Esophagus squamous epithelium (tissue), 5 donors: Measurements from ENCODE around the gene MLLT1. TPM values are rescaled to one million over a fixed set of nuclear protein-coding genes. Genes with fewer than 3 reads are reported as not detected.

ENCODE experiments used
- DNase-seq: peaks from one replicate; lab custom pipeline; 2025; lab: John Stamatoyannopoulos, UW
- H3K27ac ChIP-seq, 4 donors: fragments of 200-600 bp; sonication (generic); one replicate each; pipeline ENCODE4 v1.5.1; 2016 to 2019; ENCODE audit warnings: mild to moderate bottlenecking in 1 of 4
- H3K27me3 ChIP-seq, 4 donors: fragments of 200-600 bp; sonication (generic); 1 replicate in 3 of 4; 2 replicates in 1 of 4; pipeline versions ENCODE4 v1.5.1 to v1.6.0; 2017 to 2021; ENCODE audit warnings: antibody characterized with exemption in 1 of 4
- H3K36me3 ChIP-seq, 3 donors: fragments of 200-600 bp; sonication (generic); one replicate each; pipeline ENCODE4 v1.5.1; 2016 to 2019
- H3K4me1 ChIP-seq, 3 donors: fragments of 200-600 bp; sonication (generic); one replicate each; pipeline ENCODE4 v1.5.1; 2017 to 2019
- H3K4me3 ChIP-seq, 4 donors: fragments of 200-600 bp; sonication (generic); 1 replicate in 3 of 4; 2 replicates in 1 of 4; pipeline ENCODE4 v1.5.1; 2016 to 2019; ENCODE audit warnings: mild to moderate bottlenecking in 2 of 4, moderate library complexity in 1 of 4
- H3K9me3 ChIP-seq, 3 donors: fragments of 200-600 bp; sonication (generic); one replicate each; pipeline ENCODE4 v1.5.1; 2016 to 2019
- CTCF ChIP-seq, 6 experiments: fragments of 450-650 bp in 4 of 6; fragments of 200-600 bp in 2 of 6; sonication (generic) in 2 of 6; IDR thresholded peaks; one replicate each; pipeline ENCODE4 v1.5.1; 2016 to 2019; ENCODE audit warnings: antibody characterized with exemption in 6 of 6, mild to moderate bottlenecking in 4 of 6, moderate library complexity in 4 of 6
- POLR2A ChIP-seq, 4 donors: fragments of 450-650 bp; IDR thresholded peaks; one replicate each; pipeline ENCODE4 v1.6.1; 2017; ENCODE audit warnings: antibody characterized with exemption in 4 of 4, mild to moderate bottlenecking in 4 of 4, moderate library complexity in 3 of 4
- WGBS, 2 donors: methylation state at CpG; one replicate each; pipeline ENCODE4 v1.1.5; 2018; 5-methylcytosine and 5-hydroxymethylcytosine counted together
- intact Hi-C: fragments of 100-400 bp; cut with DNase I; formaldehyde crosslinking; loops from one replicate; pipeline ENCODE4 v1.15.0; 2022
- total RNA-seq, 4 donors: library from RNA; depleted of rRNA; stranded (reverse); fragments of >200 nt; gene quantifications; one replicate each; pipeline ENCODE4 v1.1.0, GENCODE V29; 2016
- donor health status: DM: yes; HTN: yes; CAD: no.

The MLLT1 gene
- total RNA-seq, 4 donors from 2014 or later: 10.3 to 20.1 (median 12.7) TPM

GRCh38 chr19:6212403-6213265 lies 67.1 kb downstream of the MLLT1 start:
- no peak for DNase-seq
- Histone ChIP-seq H3K36me3 (peaks cover 4 to 64% (median 11%) of the 10 kb centered on the region in 3 donors), H3K27me3 (no peaks in the 10 kb centered on the region), H3K27ac (no peak overlapping the region), H3K9me3 (no peaks in the 10 kb centered on the region), H3K4me3 (no peak overlapping the region), H3K4me1 (peaks cover 0 to 12% (median 0%) of the 10 kb centered on the region in 3 donors)
- intact Hi-C loops: no loop called here
- TF ChIP-seq CTCF (IDR thresholded peaks at IDR 0.05) (no peak), POLR2A (IDR thresholded peaks at IDR 0.05) (no peak)
- 94 to 98% methylated on average over 11 to 19 of the region's 53 CpGs for WGBS, 2 donors

- intact Hi-C loops: no loop called here
- TF ChIP-seq CTCF (IDR thresholded peaks at IDR 0.05) (no peak), POLR2A (IDR thresholded peaks at IDR 0.05) (no peak)
- H3K27me3 ChIP-seq: no peaks in the 10 kb centered on the region
- peaks cover 0 to 4% (median 0%) of the 10 kb centered on the region in 3 donors for H3K4me1 ChIP-seq
- H3K9me3 ChIP-seq: no peaks in the 10 kb centered on the region
- no peak overlapping the region for H3K27ac ChIP-seq
- no peak for DNase-seq
- H3K4me3 ChIP-seq: no peak overlapping the region
- peaks cover 4 to 58% (median 11%) of the 10 kb centered on the region in 3 donors for H3K36me3 ChIP-seq
- WGBS, 2 donors: 77 to 85% methylated on average over 13 to 34 of the region's 43 CpGs
These were observed 68.0 kb downstream of the MLLT1 start for GRCh38 chr19:6211632-6212402.

- Histone ChIP-seq H3K4me3 (no peak overlapping the region), H3K27ac (peak overlapping the region in 2 of 4 donors; percentile 42), H3K27me3 (no peaks in the 10 kb centered on the region), H3K36me3 (peaks cover 4 to 51% (median 11%) of the 10 kb centered on the region in 3 donors), H3K4me1 (no peaks in the 10 kb centered on the region), H3K9me3 (no peaks in the 10 kb centered on the region)
- DNase-seq: no peak
- WGBS, 2 donors: 86% methylated on average over 9 to 11 of the region's 32 CpGs
- no peak for TF ChIP-seq POLR2A (IDR thresholded peaks at IDR 0.05)
- intact Hi-C loops: no loop called here
These were observed 68.8 kb downstream of the MLLT1 start for GRCh38 chr19:6210721-6211600.

GRCh38 chr19:6210091-6210490 lies 69.7 kb downstream of the MLLT1 start:
- TF ChIP-seq CTCF (IDR thresholded peaks at IDR 0.05): no peak
- no peak for TF ChIP-seq POLR2A (IDR thresholded peaks at IDR 0.05)
- H3K36me3 ChIP-seq: peaks cover 4 to 42% (median 7%) of the 10 kb centered on the region in 3 donors
- H3K27me3 ChIP-seq: no peaks in the 10 kb centered on the region
- H3K27ac ChIP-seq: peak overlapping the region in 1 of 4 donors; percentile 42
- no peaks in the 10 kb centered on the region for H3K4me1 ChIP-seq
- no peak for DNase-seq
- H3K9me3 ChIP-seq: no peaks in the 10 kb centered on the region
- H3K4me3 ChIP-seq: no peak overlapping the region
- intact Hi-C loops: no loop called here
- 89 to 93% methylated on average over 7 of the region's 7 CpGs for WGBS, 2 donors

GRCh38 chr19:6209680-6210079 lies 70.1 kb downstream of the MLLT1 start:
- TF ChIP-seq POLR2A (IDR thresholded peaks at IDR 0.05) (no peak), CTCF (IDR thresholded peaks at IDR 0.05) (no peak)
- Histone ChIP-seq H3K27me3 (no peaks in the 10 kb centered on the region), H3K9me3 (no peaks in the 10 kb centered on the region), H3K4me3 (no peak overlapping the region), H3K4me1 (no peaks in the 10 kb centered on the region), H3K27ac (no peak overlapping the region), H3K36me3 (peaks cover 4 to 38% (median 7%) of the 10 kb centered on the region in 3 donors)
- intact Hi-C loops: no loop called here
- DNase-seq: no peak
- WGBS, 2 donors: 67 to 72% methylated on average over 4 of the region's 4 CpGs
